Measurements from ENCODE around the gene TEC. TPM values are rescaled to one million over a fixed set of nuclear protein-coding genes. Genes with fewer than 3 reads are reported as not detected.

TEC gene
- total and polyA plus RNA-seq, 9 of the 15 experiments (the other 6 are each of a cell fraction or from before 2014, with no cell fraction given): 5.3 to 14.7 (median 8.8) TPM

DNA sequence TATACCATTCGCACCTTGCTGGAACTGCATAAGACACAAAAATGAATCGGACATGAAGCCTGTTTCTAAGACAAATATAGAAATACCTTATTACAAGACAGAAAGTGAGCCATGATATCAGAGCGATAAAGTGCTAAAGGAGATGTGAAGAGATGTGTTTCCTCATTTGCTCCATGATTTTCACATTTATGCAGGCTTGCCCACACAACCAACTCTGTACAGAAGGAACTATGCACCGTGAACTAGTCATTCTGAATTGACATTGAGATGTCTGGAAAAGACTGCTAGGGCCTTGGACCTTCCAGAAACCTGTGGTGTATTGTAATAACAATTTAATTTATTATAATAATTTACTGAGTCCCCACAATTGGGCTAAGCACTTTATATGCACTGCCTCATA is 97.0 kb downstream of the TEC start (continued):
- no peak for TF ChIP-seq RREB1 (CRISPR knock-in tag; IDR thresholded peaks at IDR 0.05)

GRCh38 chr4:48169636-48170035 is 100.0 kb downstream of the TEC start:
- ChIA-PET CTCF (ENCODE audit: low intra/inter-chr PET ratio) (no interaction called here), POLR2A (interaction anchor here (0.6 to 1.3 kb wide), 3 partner anchors 15 to 153 kb away, joined by 3 read pairs; no protein-coding TSS in a partner anchor)
- intact Hi-C loops (cut with micrococcal nuclease): no loop called here
- Histone ChIP-seq H3K27me3 (ENCODE audit: control insufficient read depth in 2 of 2, insufficient read depth in 2 of 2, low read length in 2 of 2) (no peaks in the 10 kb centered on the region), H3K4me2 (ENCODE audit: insufficient read depth, low read length) (no peak overlapping the region), H3K4me1 (replicated peaks in 1 of 2; ENCODE audit: control insufficient read depth in 2 of 2, insufficient read depth in 2 of 2, low read length in 2 of 2) (peaks cover 0 to 17% of the 10 kb centered on the region in 2 experiments; a peak in 3 of 5 replicates), H4K20me1 (replicated peaks; ENCODE audit: control insufficient read depth, insufficient read depth, low read length) (no peaks in the 10 kb centered on the region), H3K9ac (ENCODE audit: insufficient read depth in 1 of 2, low read depth in 2 of 2, low read length in 2 of 2) (no peak overlapping the region), H3K79me2 (ENCODE audit: control insufficient read depth, insufficient read depth, low read length) (no peaks in the 10 kb centered on the region), H3K9me3 (replicated peaks; ENCODE audit: control insufficient read depth, insufficient read depth, low read depth, low read length) (no peaks in the 10 kb centered on the region), H3K4me3 (no peak overlapping the region), H3K36me3 (ENCODE audit: control insufficient read depth, insufficient read depth, low read length) (peaks cover 26% of the 10 kb centered on the region), H3K9me1 (ENCODE audit: control insufficient read depth, insufficient read depth, low read length) (no peaks in the 10 kb centered on the region), H2AFZ (ENCODE audit: low read depth, low read length) (no peak overlapping the region), H3K27ac (ENCODE audit: extremely low read depth, low read depth, low read length) (no peak overlapping the region)
- in situ Hi-C loops (cut with MboI): no loop called here
- FAIRE-seq (no peak), DNase-seq (ENCODE audit: extremely low read depth in 1 of 4, low spot score in 3 of 4) (no peak), ATAC-seq (no peak)
- 61% methylated on average over 1 of the region's 1 CpG for WGBS (ENCODE audit: insufficient coverage, low coverage, missing lambda C conversion rate)
- no TSS peak for BruUV-seq (replicated peaks)
- TF ChIP-seq THAP12 (CRISPR knock-in tag; IDR thresholded peaks at IDR 0.05) (no peak), EHMT2 (IDR thresholded peaks at IDR 0.05) (no peak), IRF2 (CRISPR knock-in tag; IDR thresholded peaks at IDR 0.05) (no peak), ZNF79 (CRISPR knock-in tag; IDR thresholded peaks at IDR 0.05; ENCODE audit: low read depth) (no peak), ZSCAN29 (IDR thresholded peaks at IDR 0.05) (no peak), NFATC3 (IDR thresholded peaks at IDR 0.05) (no peak), ASH1L (IDR thresholded peaks at IDR 0.05; ENCODE audit: borderline replicate concordance, low read depth, partially characterized antibody) (no peak), ZNF398 (CRISPR knock-in tag; IDR thresholded peaks at IDR 0.05) (no peak), ZNF507 (tag; conservative IDR thresholded peaks at IDR 0.05) (no peak), ZNF444 (CRISPR knock-in tag; IDR thresholded peaks at IDR 0.05) (no peak), ZNF134 (CRISPR knock-in tag; conservative IDR thresholded peaks at IDR 0.05) (no peak), TCF3 (CRISPR knock-in tag; IDR thresholded peaks at IDR 0.05) (no peak)

Measured in K562 (cell line).